CD4-positive, alpha-beta T cell treated with Interleukin-1 beta for 1 hour (primary cell): ENCODE measurements around the gene PLPPR3.

Experiments
- DNase-seq, 2 donors: peaks; one replicate each; pipeline ENCODE4 v3.0.0-alpha.2; 2020 to 2022

PLPPR3 gene

DNA sequence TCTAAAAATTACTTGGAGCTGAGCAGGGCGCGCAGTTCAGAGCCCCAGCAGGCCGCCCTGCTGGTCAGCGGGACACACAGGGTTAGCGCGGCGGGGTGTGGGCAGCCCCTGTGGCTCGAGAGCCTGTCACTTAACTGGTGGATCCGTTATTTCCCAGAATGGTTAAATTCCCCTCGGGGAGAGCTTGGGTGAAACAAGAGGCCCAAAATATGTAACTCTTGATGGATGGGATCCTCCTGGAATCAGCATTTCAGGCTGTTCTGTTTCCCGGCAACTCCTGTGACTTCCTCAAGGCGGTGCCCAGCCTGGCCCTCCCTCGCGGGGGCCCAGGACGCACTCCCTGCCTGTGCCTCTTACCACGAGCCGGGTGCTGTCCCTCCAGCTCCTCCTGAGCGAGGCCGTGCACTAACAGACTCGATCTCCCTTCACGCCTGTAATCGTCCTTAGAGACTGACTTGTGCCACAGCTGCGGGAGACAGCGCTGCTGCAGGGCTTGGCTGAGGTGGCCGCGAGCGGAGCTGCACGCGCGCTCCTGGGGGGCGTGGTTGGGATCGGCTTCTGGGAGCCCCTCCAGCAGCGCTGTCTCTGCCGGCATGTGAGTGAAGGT lies 14.8 kb downstream of the PLPPR3 start:
- no peak for DNase-seq

GRCh38 chr19:805600-806550 lies 15.9 kb downstream of the PLPPR3 start:
- no peak for DNase-seq

- no peak for DNase-seq
Observed at GRCh38 chr19:805166-805551, 16.6 kb downstream of the PLPPR3 start.

GRCh38 chr19:804419-805165 lies 17.2 kb downstream of the PLPPR3 start:
- no peak for DNase-seq

DNA sequence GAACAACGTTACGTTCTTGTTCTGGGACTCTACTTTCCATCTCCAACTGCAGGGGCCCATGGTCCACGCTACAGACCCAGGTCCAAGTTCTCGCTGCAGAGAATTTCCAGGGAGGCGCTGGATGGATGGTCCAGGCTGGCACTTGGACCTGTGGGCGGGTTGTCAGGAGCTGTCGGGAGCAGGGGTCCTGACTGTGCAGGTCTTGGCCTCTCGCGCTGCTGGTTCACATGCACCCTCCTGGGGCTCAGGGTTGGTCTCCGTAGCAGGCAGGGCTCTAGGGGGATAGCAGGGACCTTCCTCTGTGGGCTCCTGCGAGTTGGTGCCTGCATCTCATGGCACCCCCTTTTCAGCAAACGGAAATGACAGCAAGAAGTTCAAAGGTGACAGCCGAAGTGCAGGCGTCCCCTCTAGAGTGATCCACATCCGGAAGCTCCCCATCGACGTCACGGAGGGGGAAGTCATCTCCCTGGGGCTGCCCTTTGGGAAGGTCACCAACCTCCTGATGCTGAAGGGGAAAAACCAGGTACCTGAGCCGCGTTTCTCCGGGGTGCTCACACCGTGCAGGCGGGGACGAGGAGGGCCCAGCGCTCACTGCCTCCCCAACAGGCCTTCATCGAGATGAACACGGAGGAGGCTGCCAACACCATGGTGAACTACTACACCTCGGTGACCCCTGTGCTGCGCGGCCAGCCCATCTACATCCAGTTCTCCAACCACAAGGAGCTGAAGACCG lies 17.9 kb downstream of the PLPPR3 start:
- DNase-seq = no peak

DNA sequence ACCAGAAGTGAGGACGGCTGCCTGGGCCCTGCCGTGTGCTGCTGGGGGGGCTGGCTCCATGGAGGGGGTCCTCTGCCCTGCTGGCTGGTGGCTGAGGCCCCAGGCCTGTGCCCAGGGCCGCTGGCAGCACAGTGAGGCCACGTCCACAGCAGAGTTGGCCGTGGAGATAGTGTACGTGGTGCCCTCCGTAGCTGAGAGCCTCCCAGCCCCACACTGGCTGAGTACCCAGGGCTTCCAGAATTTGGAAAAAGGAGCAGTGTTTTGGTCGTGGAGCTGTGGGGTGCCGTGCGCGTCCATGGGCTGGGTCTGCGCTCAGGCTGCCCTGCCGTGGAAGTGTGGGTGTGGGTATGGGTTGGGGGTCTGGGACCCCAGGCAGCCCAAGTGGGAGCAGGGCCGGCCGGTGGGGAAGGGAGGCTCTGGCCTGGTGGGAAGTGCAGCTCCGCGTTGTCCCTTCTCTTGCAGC lies 18.6 kb downstream of the PLPPR3 start:
- DNase-seq = no peak

DNA sequence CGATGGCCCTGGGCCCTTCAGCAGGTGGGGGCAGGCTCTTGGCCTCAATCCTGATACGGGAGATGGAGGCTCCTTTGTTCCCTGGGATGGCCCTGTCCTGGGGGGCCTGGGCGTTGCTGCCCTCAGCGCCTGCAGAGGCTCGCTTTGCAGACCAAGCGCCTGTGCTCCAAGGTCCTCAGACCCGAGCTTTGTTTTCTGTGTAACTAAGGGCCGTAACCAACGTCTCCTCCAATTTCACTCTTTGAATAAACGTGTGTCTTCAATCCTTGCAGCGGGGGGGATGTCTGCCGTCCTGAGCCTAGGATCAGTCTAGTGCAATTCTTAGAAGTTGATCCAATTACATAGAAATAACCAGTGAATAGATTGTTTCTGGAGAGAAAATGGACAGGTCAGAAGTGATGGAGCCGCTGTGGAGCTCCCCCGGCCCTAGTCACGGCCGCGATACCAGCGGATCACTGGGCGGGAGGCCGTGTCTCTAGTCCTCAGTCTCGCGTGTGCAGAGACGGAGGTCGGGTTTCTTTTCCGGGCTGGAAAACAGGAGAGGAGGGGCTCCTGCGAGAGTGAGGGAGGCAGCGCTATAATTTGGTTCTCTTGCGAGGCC lies 19.2 kb downstream of the PLPPR3 start:
- DNase-seq = no peak

DNA sequence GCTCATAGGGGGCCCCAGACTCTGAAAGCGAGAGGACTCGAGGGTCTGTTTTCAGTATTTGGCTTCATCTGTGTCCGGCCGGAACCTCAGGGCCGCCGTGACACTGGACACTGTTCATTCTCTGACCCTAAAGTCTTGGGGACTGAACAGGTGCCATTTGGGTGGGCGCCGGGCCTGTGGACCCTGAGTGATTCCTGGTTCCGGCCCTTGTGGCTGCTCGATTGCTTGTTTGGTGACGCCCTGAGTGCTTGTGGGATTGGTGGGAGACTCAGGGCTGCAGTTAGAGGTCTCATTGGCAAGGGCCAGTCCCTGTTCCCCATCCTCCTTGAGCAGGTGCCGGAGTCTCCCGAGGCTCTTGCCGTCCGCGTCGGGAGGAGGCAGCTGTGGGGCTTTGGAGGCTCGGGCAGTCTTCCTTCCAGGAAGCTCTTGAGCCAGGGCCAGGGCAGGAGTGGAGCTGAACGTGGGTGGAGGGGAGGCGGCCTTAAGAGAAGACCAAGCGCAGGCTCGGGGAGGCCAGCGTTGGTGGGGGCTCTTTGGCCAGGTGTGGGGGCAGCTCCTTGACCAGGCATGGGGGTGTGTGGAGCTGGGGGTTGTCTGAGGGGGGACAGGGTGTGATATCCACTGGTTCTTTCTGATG lies 19.8 kb downstream of the PLPPR3 start:
- no peak for DNase-seq

- DNase-seq = no peak
Observed at GRCh38 chr19:801030-801860, 20.5 kb downstream of the PLPPR3 start.

GRCh38 chr19:800360-801029 lies 21.3 kb downstream of the PLPPR3 start:
- DNase-seq = no peak

DNA sequence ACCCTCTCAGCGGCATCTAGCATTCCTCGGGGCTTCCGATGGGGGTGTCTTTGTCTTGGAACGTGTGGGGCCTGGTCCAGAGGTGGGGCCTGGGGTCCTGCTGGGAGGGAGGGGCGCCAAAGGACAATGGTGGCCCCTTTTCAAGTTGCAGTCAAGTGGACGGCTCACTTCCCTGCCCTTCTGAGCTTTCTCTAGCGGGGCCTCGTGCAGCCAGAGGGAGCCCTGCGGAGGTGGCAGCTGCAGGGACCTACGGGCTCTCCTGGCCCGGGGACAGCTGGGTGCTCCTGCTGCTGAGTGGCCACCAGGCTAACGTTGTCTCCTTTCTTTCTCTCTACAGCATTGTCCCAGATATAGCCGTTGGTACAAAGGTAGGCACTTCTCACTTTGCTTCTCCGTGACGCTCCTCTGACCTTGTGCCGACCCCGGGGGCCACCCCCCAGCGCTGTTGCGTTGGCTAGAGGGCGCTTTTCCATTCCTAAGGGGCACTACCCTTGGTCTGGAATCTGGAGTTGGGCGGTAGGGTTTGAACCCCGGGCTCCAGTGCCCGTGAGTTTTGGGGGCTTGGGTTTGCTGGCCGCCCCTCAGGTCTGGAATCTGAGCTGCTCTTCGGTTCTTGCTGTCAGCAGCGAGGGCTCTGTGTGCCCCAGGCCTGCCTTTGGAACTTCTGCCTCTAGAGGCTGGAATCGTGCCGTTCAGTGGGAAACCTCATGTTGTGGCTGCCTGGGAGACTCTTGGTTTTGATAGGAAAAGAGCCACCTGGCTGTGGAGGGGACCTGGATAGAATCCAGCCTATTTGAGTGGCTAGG lies 22.5 kb downstream of the PLPPR3 start:
- no peak for DNase-seq

DNA sequence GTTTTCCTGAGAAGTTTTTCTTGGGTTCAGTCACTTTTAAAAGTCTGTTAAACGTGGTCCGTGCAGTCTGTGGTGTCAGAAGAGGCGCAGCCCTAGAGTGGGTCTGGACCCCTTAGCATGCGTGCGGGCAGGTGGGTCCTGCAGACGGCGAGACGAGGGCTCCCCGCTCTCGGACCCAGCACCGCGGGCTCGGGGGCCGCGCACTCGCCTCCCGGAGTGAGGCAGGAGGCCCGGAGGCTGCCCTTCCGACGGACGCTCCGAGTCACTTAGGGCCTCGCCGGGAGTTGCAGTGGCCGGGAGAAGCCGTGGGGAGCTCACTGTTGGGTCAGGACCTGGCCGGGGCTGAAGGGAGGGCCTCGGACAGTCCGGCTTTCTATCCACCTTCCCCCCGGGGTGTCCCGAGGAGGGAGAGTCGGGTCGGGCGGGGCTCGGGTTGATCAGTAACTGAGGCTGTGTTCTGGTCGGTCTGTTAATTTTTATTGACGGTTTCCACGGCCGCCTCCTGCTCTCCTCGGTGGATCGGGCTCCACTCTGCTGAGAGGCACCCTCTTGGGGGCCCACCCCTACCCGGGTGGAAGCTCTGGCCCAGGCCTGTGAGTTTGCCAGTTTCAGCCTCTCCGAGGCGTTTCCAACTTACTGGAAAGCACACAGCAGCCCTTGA lies 23.2 kb downstream of the PLPPR3 start:
- DNase-seq = no peak

DNA sequence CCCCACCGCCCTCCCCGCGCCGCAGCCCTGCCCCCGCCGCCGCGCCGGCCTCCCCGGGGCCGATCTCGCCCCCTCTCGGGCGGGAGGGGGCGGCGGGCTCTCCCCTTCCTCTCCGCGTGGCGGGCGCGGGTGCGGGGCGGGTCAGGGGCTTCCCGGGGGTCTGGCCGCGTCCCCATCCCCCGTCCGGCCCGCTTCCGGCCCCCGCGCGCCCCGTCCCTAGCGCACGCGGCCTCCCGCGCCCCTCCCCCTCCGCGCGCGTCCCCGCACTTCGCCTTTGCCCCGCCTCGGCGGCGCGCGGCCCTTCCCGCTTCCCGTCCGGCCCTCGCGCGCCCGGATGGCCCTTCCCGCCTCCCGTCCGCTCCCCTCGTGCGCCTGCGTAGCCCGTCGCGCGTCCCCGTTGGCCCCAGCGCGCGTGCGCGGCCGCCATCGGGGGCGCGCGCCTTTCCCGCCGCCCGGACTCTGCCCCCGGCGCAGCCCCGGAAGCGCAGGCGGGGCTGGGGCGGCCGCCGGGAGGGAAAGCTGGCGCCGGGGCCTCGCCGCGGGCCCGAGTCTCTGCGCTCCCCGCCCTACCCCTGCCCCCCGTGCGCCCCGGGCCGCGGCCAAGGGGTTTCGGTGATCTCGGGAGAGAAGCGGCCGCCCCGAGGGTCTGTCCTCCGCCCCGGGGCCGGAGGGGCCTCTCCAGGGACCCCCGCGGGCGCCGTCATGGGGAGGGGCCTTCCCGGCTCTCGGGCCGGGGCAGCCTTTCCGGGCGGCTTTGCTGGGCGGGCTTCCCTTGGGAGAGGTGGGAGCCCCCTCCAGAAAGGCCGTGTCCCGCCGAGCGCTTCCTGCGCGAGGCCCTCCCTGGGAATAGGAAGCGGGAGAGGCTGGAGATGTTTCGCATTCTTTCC lies 24.0 kb downstream of the PLPPR3 start:
- peak; percentile 90 to 91 for DNase-seq

GRCh38 chr19:796692-797527 lies 24.8 kb downstream of the PLPPR3 start, which contains the start of gene PTBP1:
Gene PTBP1, plus strand, starts transcription at chr19:797452. Its CDS starts 46 bp downstream, at chr19:797498.
- DNase-seq = peak; percentile 100

- no peak for DNase-seq
Observed at GRCh38 chr19:795691-796581, 25.8 kb downstream of the PLPPR3 start.
